Cardiac muscle cell (in vitro differentiated cells and primary cell): ENCODE measurements around the gene ARL13B. TPM values are rescaled to one million over a fixed set of nuclear protein-coding genes. Genes with fewer than 3 reads are reported as not detected.

Experiments used
- DNase-seq, 2 donors: peaks; one replicate each; pipeline versions ENCODE4 v3.0.0 to v3.0.0-alpha.2; 2010 to 2017; ENCODE audit warnings: low read depth in 1 of 2, low spot score in 1 of 2
- H3K27ac ChIP-seq: fragments of 200-600 bp; sonication (generic); 2 replicates; pipeline ENCODE4 v1.5.1; 2016
- H3K27me3 ChIP-seq: fragments of 200-600 bp; sonication (generic); 2 replicates; pipeline ENCODE4 v1.6.0; 2016; ENCODE audit warnings: control low read depth
- H3K36me3 ChIP-seq: fragments of 200-600 bp; sonication (generic); 2 replicates; pipeline ENCODE4 v1.5.1; 2016; ENCODE audit warnings: control low read depth
- H3K4me1 ChIP-seq: fragments of 200-600 bp; sonication (generic); 2 replicates; pipeline ENCODE4 v1.8.1; 2017; ENCODE audit warnings: low read depth, mild to moderate bottlenecking, mixed run types
- H3K4me3 ChIP-seq: fragments of 200-600 bp; sonication (generic); 2 replicates; pipeline ENCODE4 v1.5.1; 2016; ENCODE audit warnings: mild to moderate bottlenecking
- H3K9me3 ChIP-seq: fragments of 200-600 bp; sonication (generic); 2 replicates; pipeline ENCODE4 v1.5.1; 2017; ENCODE audit warnings: low read depth, mild to moderate bottlenecking, control low read depth
- polyA plus RNA-seq: library from polyadenylated mRNA; unstranded; fragments of >200 nt; fragmentation: Nextera tagmentation; extraction: Ambion mirVana; gene quantifications from 2 replicates; pipeline ENCODE4 v1.2.1, GENCODE V29; 2016
- total RNA-seq: library from RNA; depleted of rRNA; stranded (reverse); fragments of >200 nt; gene quantifications from 2 replicates; pipeline ENCODE4 v1.2.3, GENCODE V29; 2016
- TF ChIP-seq, protein P1 (sequence below): IDR thresholded peaks from 2 replicates; pipeline ENCODE4 v1.5.1; 2012; ENCODE audit warnings: low read depth, mild to moderate bottlenecking, low read length

ARL13B gene
- total and polyA plus RNA-seq, 2 experiments from 2014 or later = 6.8 to 8.5 TPM

DNA sequence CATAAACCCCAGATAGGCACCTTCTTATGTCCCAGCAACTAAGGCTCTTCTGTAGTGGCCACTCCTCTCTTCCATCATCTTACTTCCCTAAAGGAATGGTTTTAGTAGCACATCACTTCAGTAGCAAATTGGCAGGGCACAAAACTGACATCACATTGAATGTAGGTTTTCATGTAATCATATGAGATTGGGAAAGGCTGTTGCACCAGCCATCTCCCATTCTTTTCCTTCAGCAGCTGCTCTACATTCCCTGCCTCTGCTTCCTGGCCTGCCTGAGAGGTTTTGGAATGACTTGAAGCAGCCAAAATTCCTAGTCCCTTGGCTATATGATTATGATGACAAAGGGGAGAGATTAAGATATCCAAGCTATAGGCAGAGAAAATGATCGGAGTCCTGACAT is 119.4 kb downstream of the ARL13B start:
- no peak overlapping the region for H3K27ac ChIP-seq
- no peak overlapping the region for H3K4me3 ChIP-seq
- peak in 1 of 2 donors; percentile 49 for DNase-seq
- TF ChIP-seq, protein P1, sequence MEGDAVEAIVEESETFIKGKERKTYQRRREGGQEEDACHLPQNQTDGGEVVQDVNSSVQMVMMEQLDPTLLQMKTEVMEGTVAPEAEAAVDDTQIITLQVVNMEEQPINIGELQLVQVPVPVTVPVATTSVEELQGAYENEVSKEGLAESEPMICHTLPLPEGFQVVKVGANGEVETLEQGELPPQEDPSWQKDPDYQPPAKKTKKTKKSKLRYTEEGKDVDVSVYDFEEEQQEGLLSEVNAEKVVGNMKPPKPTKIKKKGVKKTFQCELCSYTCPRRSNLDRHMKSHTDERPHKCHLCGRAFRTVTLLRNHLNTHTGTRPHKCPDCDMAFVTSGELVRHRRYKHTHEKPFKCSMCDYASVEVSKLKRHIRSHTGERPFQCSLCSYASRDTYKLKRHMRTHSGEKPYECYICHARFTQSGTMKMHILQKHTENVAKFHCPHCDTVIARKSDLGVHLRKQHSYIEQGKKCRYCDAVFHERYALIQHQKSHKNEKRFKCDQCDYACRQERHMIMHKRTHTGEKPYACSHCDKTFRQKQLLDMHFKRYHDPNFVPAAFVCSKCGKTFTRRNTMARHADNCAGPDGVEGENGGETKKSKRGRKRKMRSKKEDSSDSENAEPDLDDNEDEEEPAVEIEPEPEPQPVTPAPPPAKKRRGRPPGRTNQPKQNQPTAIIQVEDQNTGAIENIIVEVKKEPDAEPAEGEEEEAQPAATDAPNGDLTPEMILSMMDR = no peak
- no peaks in the 10 kb centered on the region for H3K4me1 ChIP-seq
- H3K9me3 ChIP-seq = no peaks in the 10 kb centered on the region
- H3K36me3 ChIP-seq = peaks cover 18% of the 10 kb centered on the region
- no peaks in the 10 kb centered on the region for H3K27me3 ChIP-seq

DNA sequence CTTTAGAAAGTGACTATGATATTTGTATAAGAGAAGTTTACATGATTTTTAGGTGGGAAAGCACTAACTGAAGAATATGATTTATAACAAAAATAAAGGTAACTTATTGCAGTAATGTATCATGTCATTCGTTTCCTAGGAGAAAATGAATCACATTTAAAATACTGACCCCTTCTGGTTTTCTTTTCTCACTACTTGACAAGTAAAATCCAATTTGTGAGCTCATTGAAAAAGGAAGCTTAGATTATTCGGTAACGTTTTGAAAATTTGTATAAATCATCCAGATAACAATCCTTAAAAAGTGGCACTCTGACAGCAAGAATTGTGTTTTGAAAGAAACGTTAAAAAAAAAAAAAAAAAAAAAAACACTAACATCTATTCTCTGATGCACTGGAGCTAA is 121.9 kb downstream of the ARL13B start:
- TF ChIP-seq, protein P1 = peak; percentile 13
- Histone ChIP-seq H3K27me3 (no peaks in the 10 kb centered on the region), H3K4me3 (no peak overlapping the region), H3K27ac (no peak overlapping the region), H3K4me1 (no peaks in the 10 kb centered on the region), H3K36me3 (no peaks in the 10 kb centered on the region), H3K9me3 (no peaks in the 10 kb centered on the region)
- DNase-seq = peak in 1 of 2 donors; percentile 22

Other genes starting within 250 kb of the ARL13B start
- 29.5 and 48.6 TPM in 2 replicates for gene PROS1, start 6.3 kb upstream of the ARL13B start, total RNA-seq
- 32.6 and 40.4 TPM in 2 replicates for gene PROS1, start 6.3 kb upstream of the ARL13B start, polyA plus RNA-seq
- not detected in 2 replicates for gene STX19, start 48.4 kb downstream of the ARL13B start, total RNA-seq
- gene STX19, start 48.4 kb downstream of the ARL13B start, polyA plus RNA-seq = 0.45 TPM in 1 of 2 replicates, not detected in the other
- 1.5 and 1.7 TPM in 2 replicates for gene DHFR2, start 82.8 kb downstream of the ARL13B start, total RNA-seq
- 3.1 and 3.4 TPM in 2 replicates for gene DHFR2, start 82.8 kb downstream of the ARL13B start, polyA plus RNA-seq
- gene NSUN3, start 82.9 kb downstream of the ARL13B start, total RNA-seq = 6.0 and 7.3 TPM in 2 replicates
- 9.1 and 10.1 TPM in 2 replicates for gene NSUN3, start 82.9 kb downstream of the ARL13B start, polyA plus RNA-seq